Smooth muscle cell (in vitro differentiated cells): Measurements from ENCODE around the gene NOS1. TPM values are rescaled to one million over a fixed set of nuclear protein-coding genes. Genes with fewer than 3 reads are reported as not detected.

Experiments
- DNase-seq: peaks from one replicate; lab custom pipeline; 2025; ENCODE audit not compliant: unreplicated experiment; lab: John Stamatoyannopoulos, UW
- H2AFZ ChIP-seq: fragments of 200-600 bp; sonication (generic); 2 replicates; pipeline ENCODE4 v1.6.0; 2016; ENCODE audit warnings: antibody characterized with exemption, low read depth, mild to moderate bottlenecking
- H3F3A ChIP-seq: fragments of 200-600 bp; sonication (generic); 2 replicates; pipeline ENCODE4 v1.6.0; 2017; ENCODE audit warnings: antibody characterized with exemption, low read depth
- H3K27ac ChIP-seq: fragments of 200-600 bp; sonication (generic); 2 replicates; pipeline ENCODE4 v1.5.1; 2016; ENCODE audit warnings: low read depth, mild to moderate bottlenecking
- H3K27me3 ChIP-seq: fragments of 200-600 bp; sonication (generic); 2 replicates; pipeline ENCODE4 v1.6.1; 2016; ENCODE audit warnings: low read depth, mild to moderate bottlenecking
- H3K36me3 ChIP-seq: fragments of 200-600 bp; sonication (generic); 2 replicates; pipeline ENCODE4 v1.5.1; 2016; ENCODE audit warnings: low read depth
- H3K4me1 ChIP-seq: fragments of 200-600 bp; sonication (generic); 2 replicates; pipeline ENCODE4 v1.5.1; 2016; ENCODE audit warnings: low read depth
- H3K4me2 ChIP-seq: fragments of 200-600 bp; sonication (generic); 2 replicates; pipeline ENCODE4 v1.6.0; 2016; ENCODE audit warnings: mild to moderate bottlenecking
- H3K4me3 ChIP-seq: fragments of 200-600 bp; sonication (generic); 2 replicates; pipeline ENCODE4 v1.5.1; 2016; ENCODE audit warnings: mild to moderate bottlenecking
- H3K79me2 ChIP-seq: fragments of 200-600 bp; sonication (generic); 2 replicates; pipeline ENCODE4 v1.6.0; 2016; ENCODE audit warnings: low read depth, mild to moderate bottlenecking
- H3K9ac ChIP-seq: fragments of 200-600 bp; sonication (generic); 2 replicates; pipeline ENCODE4 v1.6.0; 2016; ENCODE audit warnings: low read depth
- H3K9me3 ChIP-seq: fragments of 200-600 bp; sonication (generic); replicated peaks from 2 replicates; pipeline ENCODE4 v1.5.1; 2016; ENCODE audit warnings: low read depth
- H4K20me1 ChIP-seq: fragments of 200-600 bp; sonication (generic); 2 replicates; pipeline ENCODE4 v1.6.0; 2016; ENCODE audit warnings: low read depth
- WGBS: methylation state at CpG from one replicate; pipeline ENCODE4 v1.1.7; 2016; ENCODE audit warnings: low lambda C conversion rate; 5-methylcytosine and 5-hydroxymethylcytosine counted together
- polyA plus RNA-seq: library from polyadenylated mRNA; unstranded; fragments of >200 nt; fragmentation: Nextera tagmentation; extraction: Ambion mirVana; gene quantifications from 2 replicates; pipeline ENCODE4 v1.2.1, GENCODE V29; 2016
- total RNA-seq: library from RNA; depleted of rRNA; stranded (reverse); fragments of >200 nt; gene quantifications from 2 replicates; pipeline ENCODE4 v1.2.3, GENCODE V29; 2014
- TF ChIP-seq, protein P1 (sequence below): fragments of 200-600 bp; sonication (generic); IDR thresholded peaks from 2 replicates; pipeline ENCODE4 v1.5.1; 2017; ENCODE audit warnings: borderline replicate concordance, mild to moderate bottlenecking, antibody characterized with exemption; ENCODE audit not compliant: insufficient read depth, poor library complexity, severe bottlenecking

Gene NOS1
- total and polyA plus RNA-seq, 2 experiments from 2014 or later = 0.09 TPM; not detected in 1

DNA sequence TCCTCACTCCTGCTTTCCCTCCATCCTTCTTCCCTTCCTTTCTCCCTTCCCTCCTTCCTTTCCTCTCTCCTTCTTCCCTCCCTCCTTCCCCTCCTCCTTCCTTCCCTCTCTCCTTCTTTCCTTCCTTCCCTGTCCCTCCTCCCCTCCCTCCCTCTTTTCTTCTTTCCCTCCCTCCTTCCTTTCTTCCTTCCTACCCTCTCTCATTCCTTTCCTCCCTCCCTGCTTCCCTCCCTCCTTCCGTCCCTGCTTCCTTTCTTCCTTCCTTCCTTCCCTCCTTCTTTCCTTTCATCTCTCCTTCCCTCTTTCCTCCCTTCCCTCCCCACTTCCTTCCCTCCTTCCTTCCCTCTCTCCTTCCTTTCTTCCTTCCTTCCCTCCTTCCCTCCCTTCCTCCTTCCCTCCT, 39.0 kb downstream of the NOS1 start:
- Histone ChIP-seq H3K4me1 (no peaks in the 10 kb centered on the region), H3K27me3 (peaks cover 20% of the 10 kb centered on the region), H3K27ac (no peak overlapping the region), H3K9ac (no peak overlapping the region), H2AFZ (no peak overlapping the region), H3K4me3 (no peak overlapping the region), H3F3A (no peaks in the 10 kb centered on the region), H4K20me1 (no peaks in the 10 kb centered on the region), H3K79me2 (no peaks in the 10 kb centered on the region), H3K4me2 (no peak overlapping the region), H3K9me3 (no peaks in the 10 kb centered on the region), H3K36me3 (no peaks in the 10 kb centered on the region)
- TF ChIP-seq, protein P1, sequence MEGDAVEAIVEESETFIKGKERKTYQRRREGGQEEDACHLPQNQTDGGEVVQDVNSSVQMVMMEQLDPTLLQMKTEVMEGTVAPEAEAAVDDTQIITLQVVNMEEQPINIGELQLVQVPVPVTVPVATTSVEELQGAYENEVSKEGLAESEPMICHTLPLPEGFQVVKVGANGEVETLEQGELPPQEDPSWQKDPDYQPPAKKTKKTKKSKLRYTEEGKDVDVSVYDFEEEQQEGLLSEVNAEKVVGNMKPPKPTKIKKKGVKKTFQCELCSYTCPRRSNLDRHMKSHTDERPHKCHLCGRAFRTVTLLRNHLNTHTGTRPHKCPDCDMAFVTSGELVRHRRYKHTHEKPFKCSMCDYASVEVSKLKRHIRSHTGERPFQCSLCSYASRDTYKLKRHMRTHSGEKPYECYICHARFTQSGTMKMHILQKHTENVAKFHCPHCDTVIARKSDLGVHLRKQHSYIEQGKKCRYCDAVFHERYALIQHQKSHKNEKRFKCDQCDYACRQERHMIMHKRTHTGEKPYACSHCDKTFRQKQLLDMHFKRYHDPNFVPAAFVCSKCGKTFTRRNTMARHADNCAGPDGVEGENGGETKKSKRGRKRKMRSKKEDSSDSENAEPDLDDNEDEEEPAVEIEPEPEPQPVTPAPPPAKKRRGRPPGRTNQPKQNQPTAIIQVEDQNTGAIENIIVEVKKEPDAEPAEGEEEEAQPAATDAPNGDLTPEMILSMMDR = no peak
- DNase-seq = no peak
- WGBS = 67% methylated on average over 1 of the region's 1 CpG

DNA sequence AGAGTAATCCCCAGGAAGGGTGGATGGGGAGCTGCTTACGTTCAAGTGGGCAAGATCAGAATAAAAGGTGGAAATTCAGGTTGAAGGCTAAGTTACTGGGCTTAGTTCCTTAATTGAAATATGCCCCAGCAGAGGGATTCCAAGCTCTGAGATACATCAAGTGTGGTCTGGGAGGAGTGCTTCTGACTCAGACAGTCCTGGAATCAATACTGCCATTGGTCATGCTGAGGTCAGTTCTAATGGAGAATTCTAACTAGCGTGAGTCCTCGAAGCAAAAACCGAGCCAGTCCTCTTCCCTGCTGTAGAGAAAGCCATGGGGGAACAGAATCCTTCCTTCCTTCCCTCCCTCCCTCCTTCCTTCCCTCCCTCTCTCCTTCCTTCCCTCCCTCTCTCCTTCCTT, 39.9 kb downstream of the NOS1 start:
- Histone ChIP-seq H3K79me2 (no peaks in the 10 kb centered on the region), H3K9ac (no peak overlapping the region), H2AFZ (no peak overlapping the region), H3K4me2 (no peak overlapping the region), H3K4me1 (no peaks in the 10 kb centered on the region), H3K27ac (no peak overlapping the region), H3K9me3 (no peaks in the 10 kb centered on the region), H4K20me1 (no peaks in the 10 kb centered on the region), H3K4me3 (no peak overlapping the region), H3K27me3 (peaks cover 13% of the 10 kb centered on the region), H3K36me3 (no peaks in the 10 kb centered on the region), H3F3A (no peaks in the 10 kb centered on the region)
- TF ChIP-seq, protein P1 = no peak
- 82% methylated on average over 4 of the region's 4 CpGs for WGBS
- DNase-seq = no peak

DNA sequence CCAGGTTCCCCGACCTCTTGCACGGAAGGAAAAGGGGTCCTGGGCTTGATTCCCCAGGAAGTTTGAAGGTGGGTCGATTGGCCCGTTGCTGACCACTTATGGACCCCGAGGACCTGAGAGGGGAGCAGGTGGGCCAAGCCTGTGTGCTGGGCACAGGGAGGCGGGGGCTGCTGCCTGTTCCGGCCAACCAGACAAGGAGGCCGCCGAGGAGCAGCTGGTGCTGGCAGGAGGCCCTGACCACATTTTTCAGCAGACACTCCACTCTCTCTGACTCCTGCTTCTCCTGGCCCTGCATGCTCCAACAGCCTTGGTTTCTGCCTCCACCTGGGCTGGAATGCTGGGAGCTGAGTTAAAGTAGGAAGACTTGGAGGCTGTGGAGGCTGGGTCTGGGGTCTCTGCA, 42.8 kb downstream of the NOS1 start:
- H3K4me1 ChIP-seq = no peaks in the 10 kb centered on the region
- H3K9ac ChIP-seq = no peak overlapping the region
- no peaks in the 10 kb centered on the region for H3K9me3 ChIP-seq
- H3K27me3 ChIP-seq = peaks cover 13% of the 10 kb centered on the region
- TF ChIP-seq, protein P1 = no peak
- 84% methylated on average over 7 of the region's 9 CpGs for WGBS
- H3K27ac ChIP-seq = no peak overlapping the region
- H3K4me2 ChIP-seq = no peak overlapping the region
- H4K20me1 ChIP-seq = no peaks in the 10 kb centered on the region
- H3K79me2 ChIP-seq = no peaks in the 10 kb centered on the region
- H3K4me3 ChIP-seq = no peak overlapping the region
- no peaks in the 10 kb centered on the region for H3F3A ChIP-seq
- no peaks in the 10 kb centered on the region for H3K36me3 ChIP-seq
- H2AFZ ChIP-seq = no peak overlapping the region
- DNase-seq = no peak

GRCh38 chr12:117316336-117316735, 45.1 kb downstream of the NOS1 start:
- Histone ChIP-seq H4K20me1 (no peaks in the 10 kb centered on the region), H3F3A (no peaks in the 10 kb centered on the region), H3K79me2 (no peaks in the 10 kb centered on the region), H3K4me2 (no peak overlapping the region), H2AFZ (no peak overlapping the region), H3K9ac (no peak overlapping the region), H3K27me3 (peaks cover 2% of the 10 kb centered on the region), H3K4me3 (no peak overlapping the region), H3K36me3 (no peaks in the 10 kb centered on the region), H3K9me3 (no peaks in the 10 kb centered on the region), H3K27ac (no peak overlapping the region), H3K4me1 (no peaks in the 10 kb centered on the region)
- TF ChIP-seq, protein P1 = no peak
- 69% methylated on average over 6 of the region's 6 CpGs for WGBS
- DNase-seq = no peak
